Activated B cell treated with CpG ODN at 0.5 μM for 24 hours (primary cell): Measurements from ENCODE around the gene ANKRD44. TPM values are rescaled to one million over a fixed set of nuclear protein-coding genes. Genes with fewer than 3 reads are reported as not detected.

Source experiments
- ATAC-seq: fragments of 200-7000 bp; cut with Tn5 transposase; one replicate; pipeline ENCODE4 v1.10.0; 2021; ENCODE audit warnings: low read depth, mild to moderate bottlenecking, moderate library complexity
- CTCF ChIA-PET: fragments of 350-600 bp; sonication (Branson Sonifier 250); formaldehyde crosslinking; loops from one replicate; lab custom pipeline; 2021; ENCODE audit warnings: antibody characterized with exemption; lab: Charles Lee
- POLR2A ChIA-PET: fragments of 350-600 bp; sonication (Branson Sonifier 250); formaldehyde crosslinking; loops from one replicate; lab custom pipeline; 2021; ENCODE audit warnings: antibody characterized with exemption; lab: Charles Lee
- DNase-seq: peaks from one replicate; pipeline ENCODE4 v3.0.0; 2022
- H3K27ac Mint-ChIP-seq: one replicate; pipeline ENCODE4 v1.8.0; 2020; ENCODE audit warnings: mixed read lengths
- H3K27me3 Mint-ChIP-seq: one replicate; pipeline ENCODE4 v1.8.0; 2021; ENCODE audit warnings: mixed read lengths
- H3K36me3 Mint-ChIP-seq: one replicate; pipeline ENCODE4 v1.8.0; 2021; ENCODE audit warnings: low read depth, mixed read lengths
- H3K4me1 Mint-ChIP-seq: one replicate; pipeline ENCODE4 v1.8.0; 2021; ENCODE audit warnings: mixed read lengths
- H3K4me3 Mint-ChIP-seq: one replicate; pipeline ENCODE4 v1.8.0; 2020; ENCODE audit warnings: mild to moderate bottlenecking, mixed read lengths
- H3K9me3 Mint-ChIP-seq: one replicate; pipeline ENCODE4 v1.8.0; 2020; ENCODE audit warnings: mixed read lengths
- intact Hi-C: fragments of 100-400 bp; cut with micrococcal nuclease; formaldehyde crosslinking; loops from one replicate; pipeline ENCODE4 v1.15.1; 2024
- total RNA-seq: library from RNA; stranded (reverse); gene quantifications from 2 replicates; pipeline ENCODE4 v1.2.3, GENCODE V29; 2022
- TF ChIP-seq, protein P1 (sequence below): fragments of 200-600 bp; IDR thresholded peaks from one replicate; pipeline ENCODE4 v1.8.0; 2022; ENCODE audit warnings: antibody characterized with exemption, mild to moderate bottlenecking

The ANKRD44 gene
- total RNA-seq, 1 donor from 2014 or later: 185 TPM

DNA sequence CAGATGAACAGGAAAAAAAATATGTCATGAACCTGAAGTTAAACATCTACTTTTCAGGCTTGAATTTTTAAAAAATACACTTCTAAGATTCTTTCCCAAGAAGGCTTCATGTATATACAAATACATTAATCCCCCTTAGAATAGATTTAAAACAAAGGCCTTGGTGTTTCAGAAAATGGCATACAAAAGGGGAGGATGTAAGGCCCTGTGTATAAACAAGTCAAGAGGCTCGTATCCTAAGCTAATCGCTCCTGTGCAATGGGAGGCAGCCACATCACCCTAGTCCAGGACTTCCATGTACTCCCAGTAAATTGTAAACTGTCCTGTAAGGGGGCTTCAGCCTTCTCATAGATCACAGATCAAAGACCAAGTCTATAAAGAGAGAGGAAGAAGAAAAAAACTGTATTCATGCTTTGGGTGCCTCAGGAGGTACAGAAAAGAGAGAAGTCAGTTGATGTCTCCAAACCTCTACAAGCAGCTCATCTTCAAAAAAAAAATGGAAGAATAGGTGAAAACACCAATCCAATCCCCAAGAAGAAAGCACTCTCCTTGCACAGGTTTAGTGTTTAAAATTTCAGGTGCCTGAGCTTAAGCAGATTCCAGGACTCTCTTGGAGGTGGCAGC, 53.9 kb downstream of the ANKRD44 start:
- Mint-ChIP-seq H3K9me3 (peaks cover 3% of the 10 kb centered on the region), H3K4me1 (peaks cover 75% of the 10 kb centered on the region), H3K27me3 (no peaks in the 10 kb centered on the region), H3K27ac (peak overlapping the region; percentile 94), H3K36me3 (peaks cover 9% of the 10 kb centered on the region), H3K4me3 (peak overlapping the region; percentile 77)
- TF ChIP-seq, protein P1, sequence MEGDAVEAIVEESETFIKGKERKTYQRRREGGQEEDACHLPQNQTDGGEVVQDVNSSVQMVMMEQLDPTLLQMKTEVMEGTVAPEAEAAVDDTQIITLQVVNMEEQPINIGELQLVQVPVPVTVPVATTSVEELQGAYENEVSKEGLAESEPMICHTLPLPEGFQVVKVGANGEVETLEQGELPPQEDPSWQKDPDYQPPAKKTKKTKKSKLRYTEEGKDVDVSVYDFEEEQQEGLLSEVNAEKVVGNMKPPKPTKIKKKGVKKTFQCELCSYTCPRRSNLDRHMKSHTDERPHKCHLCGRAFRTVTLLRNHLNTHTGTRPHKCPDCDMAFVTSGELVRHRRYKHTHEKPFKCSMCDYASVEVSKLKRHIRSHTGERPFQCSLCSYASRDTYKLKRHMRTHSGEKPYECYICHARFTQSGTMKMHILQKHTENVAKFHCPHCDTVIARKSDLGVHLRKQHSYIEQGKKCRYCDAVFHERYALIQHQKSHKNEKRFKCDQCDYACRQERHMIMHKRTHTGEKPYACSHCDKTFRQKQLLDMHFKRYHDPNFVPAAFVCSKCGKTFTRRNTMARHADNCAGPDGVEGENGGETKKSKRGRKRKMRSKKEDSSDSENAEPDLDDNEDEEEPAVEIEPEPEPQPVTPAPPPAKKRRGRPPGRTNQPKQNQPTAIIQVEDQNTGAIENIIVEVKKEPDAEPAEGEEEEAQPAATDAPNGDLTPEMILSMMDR: no peak
- ATAC-seq: no peak
- POLR2A ChIA-PET: interaction anchor here (0.6 to 5.7 kb wide), 17 partner anchors 8 to 225 kb away, joined by 3 to 98 read pairs (median 5); partner anchors contain the start of genes ANKRD44 and COQ10B
- CTCF ChIA-PET: interaction anchor here (0.6 to 4.2 kb wide), 9 partner anchors 49 to 143 kb away, joined by 3 to 35 read pairs (median 5); partner anchors contain the start of gene ANKRD44
- intact Hi-C loops: loop anchor here (2.0 to 10.0 kb wide), 2 partner anchors 118 to 144 kb away; no protein-coding TSS in a partner anchor
- DNase-seq: no peak

DNA sequence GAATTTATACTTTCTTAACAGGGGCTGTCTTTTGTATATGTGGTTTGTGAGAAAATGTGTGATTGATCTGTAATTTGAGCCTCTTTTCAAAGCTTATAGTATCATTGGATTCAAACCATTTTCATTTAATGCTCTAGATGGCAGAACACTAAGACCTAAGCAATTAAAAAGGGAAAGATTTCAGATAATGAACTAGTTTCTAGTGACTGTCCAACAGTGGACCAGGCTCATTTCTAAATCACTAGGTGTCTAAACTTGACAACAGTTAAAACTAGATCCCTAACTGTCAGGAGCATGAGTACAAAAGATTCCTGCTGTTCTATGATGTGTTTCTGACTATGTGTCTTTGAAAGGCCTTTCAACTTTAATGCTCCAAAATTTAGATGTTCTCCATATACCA, 54.6 kb downstream of the ANKRD44 start:
- H3K27ac Mint-ChIP-seq: peak overlapping the region; percentile 94
- peak overlapping the region; percentile 77 for H3K4me3 Mint-ChIP-seq
- POLR2A ChIA-PET: interaction anchor here (0.6 to 5.7 kb wide), 22 partner anchors 11 to 202 kb away, joined by 3 to 98 read pairs (median 4); partner anchors contain the start of gene ANKRD44
- peaks cover 75% of the 10 kb centered on the region for H3K4me1 Mint-ChIP-seq
- H3K27me3 Mint-ChIP-seq: no peaks in the 10 kb centered on the region
- H3K36me3 Mint-ChIP-seq: peaks cover 9% of the 10 kb centered on the region
- ATAC-seq (no peak), DNase-seq (no peak)
- CTCF ChIA-PET: interaction anchor here (1.0 to 4.2 kb wide), 10 partner anchors 10 to 142 kb away, joined by 3 to 35 read pairs (median 6); partner anchors contain the start of gene ANKRD44
- intact Hi-C loops: loop anchor here (2.0 to 10.0 kb wide), 2 partner anchors 119 to 143 kb away; no protein-coding TSS in a partner anchor
- TF ChIP-seq, protein P1: no peak
- H3K9me3 Mint-ChIP-seq: peaks cover 3% of the 10 kb centered on the region

DNA sequence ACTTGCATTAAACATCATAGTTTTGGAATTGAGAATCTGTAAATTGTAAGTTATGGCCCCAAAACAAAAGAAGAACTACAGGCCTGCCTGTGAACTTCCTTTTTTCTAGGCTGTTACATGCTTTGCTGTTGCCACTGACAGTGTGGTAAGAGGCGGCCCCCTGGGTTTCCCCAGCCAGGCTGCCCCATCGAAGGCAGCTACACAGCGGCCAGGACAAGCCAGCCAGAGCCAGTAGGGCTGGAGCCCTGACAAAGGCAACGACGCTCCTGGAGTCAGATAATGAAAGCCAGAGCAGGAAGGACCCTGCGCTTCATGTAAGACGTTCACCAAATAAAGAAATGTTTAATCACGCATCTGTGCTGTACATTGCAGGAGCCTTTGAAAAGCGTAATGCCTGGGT, 55.0 kb downstream of the ANKRD44 start:
- TF ChIP-seq, protein P1: no peak
- intact Hi-C loops: loop anchor here (1.0 to 10.0 kb wide), 9 partner anchors 15 to 125 kb away; no protein-coding TSS in a partner anchor
- peaks cover 3% of the 10 kb centered on the region for H3K9me3 Mint-ChIP-seq

DNA sequence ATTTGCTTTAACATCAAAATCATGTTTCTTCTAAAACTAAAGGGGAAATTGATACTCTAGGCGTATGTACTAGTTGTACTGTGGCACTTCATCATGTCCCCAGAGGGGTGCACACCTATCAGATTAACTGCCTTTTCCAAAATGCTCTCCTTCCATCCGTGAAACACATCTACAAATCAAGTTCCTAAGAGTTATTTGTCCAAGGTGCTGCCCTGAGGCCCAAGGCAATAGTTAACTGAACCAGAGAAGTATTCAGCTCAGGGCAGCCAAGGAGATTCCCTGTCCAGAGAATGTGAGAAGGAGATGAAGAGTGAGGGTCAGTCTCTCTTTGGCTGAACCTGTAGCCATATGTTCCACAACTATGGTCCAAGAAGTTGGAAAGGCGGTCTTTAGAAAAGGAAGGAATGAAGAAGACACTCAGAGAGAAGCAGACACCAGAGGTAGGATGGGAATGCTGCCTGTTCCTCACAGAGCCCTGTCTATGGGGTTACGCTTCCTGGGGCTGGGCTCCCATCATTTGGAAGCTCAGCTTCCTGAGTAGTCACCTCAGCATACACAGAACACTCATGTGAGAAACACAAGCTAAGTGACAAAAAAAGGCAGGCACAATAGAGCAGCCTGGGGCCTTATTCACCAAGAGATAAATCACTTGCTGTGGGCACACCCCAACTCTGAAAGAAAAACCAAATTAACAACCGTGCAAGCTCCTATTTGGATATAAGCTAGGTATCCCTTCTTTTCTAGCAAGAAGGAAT, 55.6 kb downstream of the ANKRD44 start:
- intact Hi-C loops: loop anchor here (1.0 to 10.0 kb wide), 9 partner anchors 15 to 125 kb away; no protein-coding TSS in a partner anchor
- Mint-ChIP-seq H3K36me3 (peaks cover 14% of the 10 kb centered on the region), H3K4me3 (peak overlapping the region; percentile 77), H3K4me1 (peaks cover 82% of the 10 kb centered on the region), H3K27me3 (no peaks in the 10 kb centered on the region), H3K9me3 (peaks cover 3% of the 10 kb centered on the region), H3K27ac (peak overlapping the region; percentile 94)
- TF ChIP-seq, protein P1: no peak
- POLR2A ChIA-PET: interaction anchor here (0.7 to 5.7 kb wide), 16 partner anchors 11 to 64 kb away, joined by 3 to 98 read pairs (median 5); partner anchors contain the start of gene ANKRD44
- ATAC-seq (peak; percentile 43), DNase-seq (no peak)
- CTCF ChIA-PET: interaction anchor here (1.0 to 4.2 kb wide), 10 partner anchors 11 to 141 kb away, joined by 3 to 35 read pairs (median 6); partner anchors contain the start of gene ANKRD44

More for the DNA sequence above, 55.0 kb downstream of the ANKRD44 start:
- ATAC-seq: peak; percentile 95
- peaks cover 9% of the 10 kb centered on the region for H3K36me3 Mint-ChIP-seq
- ChIA-PET POLR2A (interaction anchor here (0.6 to 5.7 kb wide), 20 partner anchors 11 to 202 kb away, joined by 3 to 98 read pairs (median 4); partner anchors contain the start of gene ANKRD44), CTCF (interaction anchor here (1.0 to 4.2 kb wide), 10 partner anchors 10 to 142 kb away, joined by 3 to 35 read pairs (median 6); partner anchors contain the start of gene ANKRD44)
- peak overlapping the region; percentile 94 for H3K27ac Mint-ChIP-seq
- peaks cover 78% of the 10 kb centered on the region for H3K4me1 Mint-ChIP-seq
- no peaks in the 10 kb centered on the region for H3K27me3 Mint-ChIP-seq
- DNase-seq: peak; percentile 74
- peak overlapping the region; percentile 77 for H3K4me3 Mint-ChIP-seq
